Measurements from ENCODE around the gene EID1. TPM values are rescaled to one million over a fixed set of nuclear protein-coding genes. Genes with fewer than 3 reads are reported as not detected.

The EID1 gene
- total RNA-seq, 2 experiments from 2014 or later: 41.0 to 45.3 TPM

GRCh38 chr15:48883699-48884098, 5.8 kb downstream of the EID1 start:
- Mint-ChIP-seq H3K27ac (no peak overlapping the region), H3K27me3 (peaks cover 15% of the 10 kb centered on the region), H3K9me3 (no peaks in the 10 kb centered on the region), H3K4me1 (ENCODE audit: low read depth) (peaks cover 9% of the 10 kb centered on the region), H3K36me3 (ENCODE audit: low read depth) (peaks cover 1% of the 10 kb centered on the region), H3K4me3 (no peak overlapping the region)
- Histone ChIP-seq H3K27me3 (ENCODE audit: control insufficient read depth in 1 of 2, insufficient read depth in 2 of 2, low read length in 2 of 2) (peaks cover 0 to 4% of the 10 kb centered on the region in 2 experiments), H3K27ac (ENCODE audit: low read depth in 1 of 2, low read length in 2 of 2) (no peak overlapping the region), H3K9me3 (ENCODE audit: control insufficient read depth in 1 of 2, insufficient read depth in 1 of 2, low read length in 2 of 2) (no peaks in the 10 kb centered on the region), H3K4me1 (ENCODE audit: insufficient read depth, low read length) (no peaks in the 10 kb centered on the region), H3K36me3 (ENCODE audit: insufficient read depth, low read length) (no peaks in the 10 kb centered on the region), H3K4me3 (ENCODE audit: low read length) (no peak overlapping the region)
- intact Hi-C loops (cut with DNase I, micrococcal nuclease): no loop called here
- ATAC-seq (ENCODE audit: poor library complexity) (no peak), DNase-seq (no peak)
- TF ChIP-seq CTCF (IDR thresholded peaks at IDR 0.05): no peak
- ChIA-PET POLR2A (no interaction called here), CTCF (no interaction called here)

- Mint-ChIP-seq H3K9me3 (no peaks in the 10 kb centered on the region), H3K27ac (no peak overlapping the region), H3K4me1 (ENCODE audit: low read depth) (no peaks in the 10 kb centered on the region), H3K36me3 (ENCODE audit: low read depth) (no peaks in the 10 kb centered on the region), H3K4me3 (no peak overlapping the region), H3K27me3 (peaks cover 33% of the 10 kb centered on the region)
- H3K4me1 ChIP-seq (ENCODE audit: insufficient read depth, low read length): no peaks in the 10 kb centered on the region
- no peak for DNase-seq
- peaks cover 0 to 4% of the 10 kb centered on the region in 2 experiments for H3K27me3 ChIP-seq (ENCODE audit: control insufficient read depth in 1 of 2, insufficient read depth in 2 of 2, low read length in 2 of 2)
- POLR2A ChIA-PET: no interaction called here
- ATAC-seq (ENCODE audit: poor library complexity): no peak
- H3K36me3 ChIP-seq (ENCODE audit: insufficient read depth, low read length): no peaks in the 10 kb centered on the region
- no peak for TF ChIP-seq CTCF (IDR thresholded peaks at IDR 0.05)
- intact Hi-C loops (cut with DNase I, micrococcal nuclease): no loop called here
- CTCF ChIA-PET: interaction anchor here (0.7 kb wide), 1 partner anchor 88 kb away, joined by 3 read pairs; no protein-coding TSS in a partner anchor
- no peaks in the 10 kb centered on the region for H3K9me3 ChIP-seq (ENCODE audit: control insufficient read depth in 1 of 2, insufficient read depth in 1 of 2, low read length in 2 of 2)
- H3K27ac ChIP-seq (ENCODE audit: low read depth in 1 of 2, low read length in 2 of 2): no peak overlapping the region
- H3K4me3 ChIP-seq (ENCODE audit: low read length): no peak overlapping the region
These were observed 9.2 kb downstream of the EID1 start for GRCh38 chr15:48887144-48887543.

- no peak for ATAC-seq (ENCODE audit: poor library complexity)
- TF ChIP-seq CTCF (IDR thresholded peaks at IDR 0.05): no peak
- H3K4me1 ChIP-seq (ENCODE audit: insufficient read depth, low read length): no peaks in the 10 kb centered on the region
- DNase-seq: no peak
- ChIA-PET POLR2A (interaction anchor here (1.4 kb wide), 1 partner anchor 10 kb away, joined by 4 read pairs; the partner anchor contains the start of gene EID1), CTCF (interaction anchor here (0.7 kb wide), 1 partner anchor 87 kb away, joined by 3 read pairs; no protein-coding TSS in a partner anchor)
- H3K27me3 Mint-ChIP-seq: peaks cover 40% of the 10 kb centered on the region
- no peak overlapping the region for H3K4me3 ChIP-seq (ENCODE audit: low read length)
- no peak overlapping the region for H3K4me3 Mint-ChIP-seq
- H3K9me3 ChIP-seq (ENCODE audit: control insufficient read depth in 1 of 2, insufficient read depth in 1 of 2, low read length in 2 of 2): no peaks in the 10 kb centered on the region
- H3K27me3 ChIP-seq (ENCODE audit: control insufficient read depth in 1 of 2, insufficient read depth in 2 of 2, low read length in 2 of 2): peaks cover 0 to 4% of the 10 kb centered on the region in 2 experiments
- H3K27ac ChIP-seq (ENCODE audit: low read depth in 1 of 2, low read length in 2 of 2): no peak overlapping the region
- H3K36me3 Mint-ChIP-seq (ENCODE audit: low read depth): no peaks in the 10 kb centered on the region
- intact Hi-C loops (cut with DNase I, micrococcal nuclease): no loop called here
- H3K27ac Mint-ChIP-seq: no peak overlapping the region
- no peaks in the 10 kb centered on the region for H3K9me3 Mint-ChIP-seq
- no peaks in the 10 kb centered on the region for H3K36me3 ChIP-seq (ENCODE audit: insufficient read depth, low read length)
- H3K4me1 Mint-ChIP-seq (ENCODE audit: low read depth): no peaks in the 10 kb centered on the region
These were observed 10.3 kb downstream of the EID1 start for GRCh38 chr15:48888191-48888590.

Data from CD4-positive, alpha-beta T cell (primary cell).